NB4 (cell line): ENCODE measurements around the gene PCDHGC5.
A peak's percentile ranks its signal among the peaks of the same experiment; 100 is the strongest.

Experiments
- DNase-seq: peaks from one replicate; pipeline ENCODE4 v3.0.0; 2010; ENCODE audit warnings: low read depth
- H3K4me3 ChIP-seq: one replicate; pipeline ENCODE4 v1.5.1; 2011; ENCODE audit warnings: mild to moderate bottlenecking, low read depth, low read length, moderate library complexity
- CTCF ChIP-seq: IDR thresholded peaks from one replicate; pipeline ENCODE4 v1.5.1; 2012; ENCODE audit warnings: low read depth, low read length
- MAX ChIP-seq: IDR thresholded peaks from 2 replicates; pipeline ENCODE4 v1.6.1; 2011; ENCODE audit warnings: low read depth, low read length
- MYC ChIP-seq: IDR thresholded peaks from 2 replicates; pipeline ENCODE4 v1.6.1; 2011; ENCODE audit warnings: low read depth, low read length
- POLR2A ChIP-seq: IDR thresholded peaks from 2 replicates; pipeline ENCODE4 v1.6.1; 2011; ENCODE audit warnings: mild to moderate bottlenecking; ENCODE audit not compliant: insufficient read length; ENCODE audit errors: extremely low read depth

The PCDHGC5 gene

GRCh38 chr5:141513627-141514329, 24.9 kb downstream of the PCDHGC5 start:
- no peak overlapping the region for H3K4me3 ChIP-seq
- TF ChIP-seq MYC: no peak
- TF ChIP-seq POLR2A: no peak
- no peak for TF ChIP-seq CTCF
- TF ChIP-seq MAX: no peak
- peak; percentile 33 for DNase-seq

- no peak overlapping the region for H3K4me3 ChIP-seq
- no peak for DNase-seq
- TF ChIP-seq MAX (no peak), CTCF (no peak), MYC (no peak), POLR2A (no peak)
Measured at GRCh38 chr5:141514330-141515133, 25.7 kb downstream of the PCDHGC5 start.

- H3K4me3 ChIP-seq: no peak overlapping the region
- DNase-seq: no peak
- TF ChIP-seq CTCF: no peak
- no peak for TF ChIP-seq MYC
- TF ChIP-seq POLR2A: no peak
- TF ChIP-seq MAX: no peak
Measured at GRCh38 chr5:141515141-141515540, 26.3 kb downstream of the PCDHGC5 start.

GRCh38 chr5:141515946-141516671, 27.2 kb downstream of the PCDHGC5 start:
- no peak overlapping the region for H3K4me3 ChIP-seq
- no peak for TF ChIP-seq MAX
- no peak for TF ChIP-seq CTCF
- TF ChIP-seq POLR2A: no peak
- no peak for TF ChIP-seq MYC
- DNase-seq: no peak

GRCh38 chr5:141516672-141517025, 27.8 kb downstream of the PCDHGC5 start:
- no peak overlapping the region for H3K4me3 ChIP-seq
- TF ChIP-seq MYC (no peak), CTCF (no peak), POLR2A (no peak), MAX (no peak)

More at GRCh38 chr5:141516672-141517025, 27.8 kb downstream of the PCDHGC5 start:
- no peak for DNase-seq
